GM12801 (cell line): ENCODE data around the gene C17orf50.

ENCODE experiments used
- TF ChIP-seq, protein P1 (sequence below): IDR thresholded peaks from one replicate; pipeline ENCODE4 v1.5.1; 2011; ENCODE audit warnings: control low read depth; ENCODE audit not compliant: insufficient read length; ENCODE audit errors: extremely low read depth

The C17orf50 gene

GRCh38 chr17:35793257-35793656 is 32.6 kb downstream of the C17orf50 start:
- TF ChIP-seq, protein P1, sequence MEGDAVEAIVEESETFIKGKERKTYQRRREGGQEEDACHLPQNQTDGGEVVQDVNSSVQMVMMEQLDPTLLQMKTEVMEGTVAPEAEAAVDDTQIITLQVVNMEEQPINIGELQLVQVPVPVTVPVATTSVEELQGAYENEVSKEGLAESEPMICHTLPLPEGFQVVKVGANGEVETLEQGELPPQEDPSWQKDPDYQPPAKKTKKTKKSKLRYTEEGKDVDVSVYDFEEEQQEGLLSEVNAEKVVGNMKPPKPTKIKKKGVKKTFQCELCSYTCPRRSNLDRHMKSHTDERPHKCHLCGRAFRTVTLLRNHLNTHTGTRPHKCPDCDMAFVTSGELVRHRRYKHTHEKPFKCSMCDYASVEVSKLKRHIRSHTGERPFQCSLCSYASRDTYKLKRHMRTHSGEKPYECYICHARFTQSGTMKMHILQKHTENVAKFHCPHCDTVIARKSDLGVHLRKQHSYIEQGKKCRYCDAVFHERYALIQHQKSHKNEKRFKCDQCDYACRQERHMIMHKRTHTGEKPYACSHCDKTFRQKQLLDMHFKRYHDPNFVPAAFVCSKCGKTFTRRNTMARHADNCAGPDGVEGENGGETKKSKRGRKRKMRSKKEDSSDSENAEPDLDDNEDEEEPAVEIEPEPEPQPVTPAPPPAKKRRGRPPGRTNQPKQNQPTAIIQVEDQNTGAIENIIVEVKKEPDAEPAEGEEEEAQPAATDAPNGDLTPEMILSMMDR = no peak

GRCh38 chr17:35795007-35795870 is 34.6 kb downstream of the C17orf50 start, which contains the start of gene MMP28:
TSS of gene MMP28 (minus strand) at chr17:35795641. CDS start at chr17:35795377, 264 bp downstream.
- TF ChIP-seq, protein P1 = no peak

- TF ChIP-seq, protein P1 = no peak
Measured at GRCh38 chr17:35795871-35796265, 35.2 kb downstream of the C17orf50 start.

DNA sequence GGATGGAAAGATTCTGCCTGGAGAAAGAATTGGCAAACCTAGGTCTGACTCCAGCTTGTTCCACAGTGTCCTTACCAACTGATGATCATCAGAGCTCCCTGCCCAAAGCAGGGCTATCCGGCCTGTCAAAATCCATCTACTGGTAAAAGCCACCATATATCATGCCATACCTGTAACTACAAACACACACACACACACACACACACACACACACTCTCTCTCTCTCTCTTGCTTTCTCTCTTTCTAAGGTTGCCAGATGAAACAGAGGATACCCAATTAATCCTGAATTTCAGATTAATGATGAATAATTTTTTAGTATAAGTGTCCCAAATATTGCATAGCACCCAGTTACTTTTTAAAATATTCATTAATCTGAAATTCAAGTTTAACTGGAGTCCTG is 36.3 kb downstream of the C17orf50 start:
- TF ChIP-seq, protein P1 = no peak

GRCh38 chr17:35797370-35797769 is 36.7 kb downstream of the C17orf50 start:
- TF ChIP-seq, protein P1 = no peak

GRCh38 chr17:35797918-35798317 is 37.2 kb downstream of the C17orf50 start:
- TF ChIP-seq, protein P1 = no peak

DNA sequence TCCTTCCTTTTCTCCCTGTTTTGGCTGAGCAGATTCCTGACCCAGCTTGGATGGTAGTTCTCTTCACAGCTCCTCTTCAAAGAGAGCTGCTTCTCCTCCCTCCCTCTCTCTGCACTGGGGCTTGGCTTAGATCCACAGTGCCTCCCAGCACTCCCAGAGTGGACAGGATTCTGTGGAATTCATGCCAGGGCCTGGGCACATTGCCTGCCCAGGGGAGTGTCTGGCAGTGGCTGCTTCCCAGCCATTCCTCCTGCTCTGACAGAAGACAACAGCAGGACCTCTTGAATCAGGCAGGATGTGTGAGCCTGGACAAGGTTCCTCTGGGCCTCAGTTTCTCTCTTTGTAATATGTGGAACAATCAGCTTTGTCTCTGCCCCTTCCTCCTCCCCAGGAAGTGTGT is 39.3 kb downstream of the C17orf50 start:
- TF ChIP-seq, protein P1 = no peak
